Measurements from ENCODE around the gene DIP2B. TPM values are rescaled to one million over a fixed set of nuclear protein-coding genes. Genes with fewer than 3 reads are reported as not detected.

DIP2B gene
- total and polyA plus RNA-seq, 10 donors: 5.6 to 96.4 (median 61.6) TPM

- Histone ChIP-seq H3K27ac (peak overlapping the region in 6 of 8 donors; percentile 13 to 99 (median 46)), H3K4me1 (peaks cover 48 to 87% (median 72%) of the 10 kb centered on the region in 6 donors), H3K36me3 (no peaks in the 10 kb centered on the region), H3K27me3 (replicated peaks in 1 of 7) (no peaks in the 10 kb centered on the region), H3K9me3 (no peaks in the 10 kb centered on the region), H3K4me3 (peak overlapping the region in 2 of 8 donors; percentile 86 to 94)
- intact Hi-C loops (cut with DNase I; ENCODE audit: low total_unique reads): no loop called here
- 52 to 69% (median 55%) methylated on average over 6 of the region's 6 CpGs for WGBS, 5 donors
- TF ChIP-seq, protein P1, sequence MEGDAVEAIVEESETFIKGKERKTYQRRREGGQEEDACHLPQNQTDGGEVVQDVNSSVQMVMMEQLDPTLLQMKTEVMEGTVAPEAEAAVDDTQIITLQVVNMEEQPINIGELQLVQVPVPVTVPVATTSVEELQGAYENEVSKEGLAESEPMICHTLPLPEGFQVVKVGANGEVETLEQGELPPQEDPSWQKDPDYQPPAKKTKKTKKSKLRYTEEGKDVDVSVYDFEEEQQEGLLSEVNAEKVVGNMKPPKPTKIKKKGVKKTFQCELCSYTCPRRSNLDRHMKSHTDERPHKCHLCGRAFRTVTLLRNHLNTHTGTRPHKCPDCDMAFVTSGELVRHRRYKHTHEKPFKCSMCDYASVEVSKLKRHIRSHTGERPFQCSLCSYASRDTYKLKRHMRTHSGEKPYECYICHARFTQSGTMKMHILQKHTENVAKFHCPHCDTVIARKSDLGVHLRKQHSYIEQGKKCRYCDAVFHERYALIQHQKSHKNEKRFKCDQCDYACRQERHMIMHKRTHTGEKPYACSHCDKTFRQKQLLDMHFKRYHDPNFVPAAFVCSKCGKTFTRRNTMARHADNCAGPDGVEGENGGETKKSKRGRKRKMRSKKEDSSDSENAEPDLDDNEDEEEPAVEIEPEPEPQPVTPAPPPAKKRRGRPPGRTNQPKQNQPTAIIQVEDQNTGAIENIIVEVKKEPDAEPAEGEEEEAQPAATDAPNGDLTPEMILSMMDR (IDR thresholded peaks at IDR 0.05 in 8 of 11, conservative IDR thresholded peaks at IDR 0.05 in 3 of 11): no peak
- no peak for TF ChIP-seq POLR2AphosphoS5 (IDR thresholded peaks at IDR 0.05)
- no peak for TF ChIP-seq POLR2A (IDR thresholded peaks at IDR 0.05)
- no peak for DNase-seq
These were observed 3.6 kb downstream of the DIP2B start for GRCh38 chr12:50508414-50508813.

DNA sequence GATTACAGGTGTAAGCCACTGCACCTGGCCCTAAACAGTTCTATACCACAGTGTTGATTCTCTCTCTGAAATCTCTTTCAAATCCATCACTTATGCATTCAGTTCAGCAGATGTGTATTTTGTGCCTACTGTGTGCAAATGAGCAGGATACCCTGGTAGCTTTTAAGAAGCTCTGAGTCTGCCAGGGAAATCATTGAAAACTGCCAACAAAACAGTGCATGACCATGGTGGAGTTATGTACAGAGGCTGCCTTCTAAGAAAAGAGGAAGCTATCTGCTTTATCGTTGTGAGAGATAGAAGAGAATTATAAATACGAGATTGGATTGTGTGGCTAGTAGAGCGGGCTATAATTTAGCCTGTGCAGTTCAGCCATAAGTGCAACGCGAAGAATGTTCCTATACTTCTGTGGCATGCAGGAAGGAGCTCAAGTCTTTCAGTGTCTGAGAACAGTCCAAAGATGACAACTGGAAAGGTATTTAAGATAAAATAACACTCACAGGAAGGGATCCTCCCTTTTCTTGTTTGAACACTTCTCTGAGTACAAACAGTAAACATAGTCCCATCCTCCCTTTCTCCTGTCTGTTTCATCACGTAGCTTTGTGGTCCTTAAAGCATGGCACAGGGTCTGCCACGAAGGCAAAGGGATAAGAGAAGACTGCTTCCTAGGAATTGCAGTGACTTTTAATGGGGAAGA is 4.3 kb downstream of the DIP2B start:
- H3K4me1 ChIP-seq: peaks cover 55 to 93% (median 79%) of the 10 kb centered on the region in 6 donors
- H3K9me3 ChIP-seq: no peaks in the 10 kb centered on the region
- H3K27me3 ChIP-seq (replicated peaks in 1 of 7): no peaks in the 10 kb centered on the region
- peak overlapping the region in 1 of 8 donors; percentile 94 for H3K4me3 ChIP-seq
- TF ChIP-seq POLR2AphosphoS5 (IDR thresholded peaks at IDR 0.05) (no peak), POLR2A (IDR thresholded peaks at IDR 0.05) (no peak)
- TF ChIP-seq, protein P1 (IDR thresholded peaks at IDR 0.05 in 8 of 11, conservative IDR thresholded peaks at IDR 0.05 in 3 of 11): no peak
- intact Hi-C loops (cut with DNase I; ENCODE audit: low total_unique reads): no loop called here
- WGBS, 5 donors: 31 to 35% (median 32%) methylated on average over 7 of the region's 7 CpGs
- H3K36me3 ChIP-seq: no peaks in the 10 kb centered on the region
- no peak for DNase-seq
- peak overlapping the region in 7 of 8 donors; percentile 20 to 98 (median 48) for H3K27ac ChIP-seq

DNA sequence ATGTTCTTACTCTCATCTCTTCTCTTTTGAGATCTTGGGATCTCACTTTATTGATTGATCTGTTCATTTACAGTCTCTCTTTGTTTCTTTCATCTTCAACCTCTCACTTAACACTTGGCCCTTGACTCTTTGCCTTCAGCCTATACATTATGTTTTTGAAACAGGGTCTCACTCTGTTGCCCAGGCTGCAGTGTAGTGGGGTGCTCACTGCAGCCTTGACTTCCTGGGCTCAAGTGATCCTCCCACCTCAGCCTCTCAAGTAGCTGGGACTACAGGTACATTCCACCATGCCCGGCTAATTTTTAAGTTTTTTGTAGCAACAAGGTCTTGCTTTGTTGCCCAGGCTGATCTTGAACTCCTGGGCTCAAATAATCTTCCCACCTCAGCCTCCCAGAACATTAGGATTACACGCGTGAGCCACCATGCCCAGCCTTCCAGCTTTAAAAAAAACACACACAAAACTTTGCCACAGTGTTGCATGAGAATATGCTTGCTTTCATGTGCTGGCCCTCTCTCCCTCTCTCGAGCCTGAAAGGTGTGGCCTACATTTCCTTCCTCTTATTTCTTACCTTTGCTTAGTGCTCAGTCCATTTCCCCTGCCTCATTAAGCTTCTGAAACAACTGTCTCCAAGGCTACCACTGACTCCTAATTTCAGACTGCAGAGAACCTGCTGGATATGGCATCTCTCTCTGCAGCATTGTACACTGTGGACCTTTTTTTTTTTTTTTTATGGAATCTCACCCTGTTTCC is 9.9 kb downstream of the DIP2B start:
- Histone ChIP-seq H3K27me3 (replicated peaks in 1 of 7) (no peaks in the 10 kb centered on the region), H3K36me3 (no peaks in the 10 kb centered on the region), H3K4me1 (peaks cover 51 to 100% (median 91%) of the 10 kb centered on the region in 6 donors), H3K4me3 (peak overlapping the region in 1 of 8 donors; percentile 37), H3K27ac (peak overlapping the region; percentile 32 to 92 (median 88)), H3K9me3 (no peaks in the 10 kb centered on the region)
- peak in 1 of 3 donors; percentile 40 for TF ChIP-seq POLR2AphosphoS5 (IDR thresholded peaks at IDR 0.05)
- no peak for TF ChIP-seq POLR2A (IDR thresholded peaks at IDR 0.05)
- TF ChIP-seq, protein P1 (IDR thresholded peaks at IDR 0.05 in 8 of 11, conservative IDR thresholded peaks at IDR 0.05 in 3 of 11): no peak
- intact Hi-C loops (cut with DNase I; ENCODE audit: low total_unique reads): no loop called here
- 45 to 62% (median 48%) methylated on average over 4 of the region's 4 CpGs for WGBS, 5 donors
- DNase-seq: no peak

GRCh38 chr12:50515587-50515986 is 10.8 kb downstream of the DIP2B start:
- intact Hi-C loops (cut with DNase I; ENCODE audit: low total_unique reads): no loop called here
- no peaks in the 10 kb centered on the region for H3K27me3 ChIP-seq (replicated peaks in 1 of 7)
- TF ChIP-seq, protein P1 (IDR thresholded peaks at IDR 0.05 in 8 of 11, conservative IDR thresholded peaks at IDR 0.05 in 3 of 11): no peak
- TF ChIP-seq POLR2A (IDR thresholded peaks at IDR 0.05): no peak
- no peak for TF ChIP-seq POLR2AphosphoS5 (IDR thresholded peaks at IDR 0.05)
- H3K36me3 ChIP-seq: no peaks in the 10 kb centered on the region
- peak overlapping the region in 1 of 8 donors; percentile 37 for H3K4me3 ChIP-seq
- 46 to 62% (median 60%) methylated on average over 2 of the region's 2 CpGs for WGBS, 5 donors
- H3K27ac ChIP-seq: peak overlapping the region in 7 of 8 donors; percentile 83 to 92 (median 89)
- H3K4me1 ChIP-seq: peaks cover 46 to 100% (median 91%) of the 10 kb centered on the region in 6 donors
- no peaks in the 10 kb centered on the region for H3K9me3 ChIP-seq
- DNase-seq: no peak

Measured in spleen (tissue), 11 donors.